K562 (cell line): ENCODE measurements around the gene INPP5D. TPM values are rescaled to one million over a fixed set of nuclear protein-coding genes. Genes with fewer than 3 reads are reported as not detected.

Experiments
- ATAC-seq: fragments of 200-7000 bp; cut with Tn5 transposase; 3 replicates; pipeline ENCODE4 v1.9.1; 2020; ENCODE audit warnings: moderate library complexity
- BruUV-seq: library from RNA; stranded (reverse); fragments of 400-500 nt; replicated peaks from 2 replicates; lab custom pipeline; 2021; lab: Mats Ljungman, UMichigan
- CTCF ChIA-PET: fragments of 300-600 bp; formaldehyde crosslinking; extraction: SDS; loops from one replicate; lab custom pipeline; 2021; ENCODE audit warnings: low intra/inter-chr PET ratio; lab: Yijun Ruan, JAX
- POLR2A ChIA-PET: fragments of 300-600, 350-650 bp; sonication (Branson Sonifier 250); formaldehyde crosslinking; extraction: SDS; loops from one replicate; lab custom pipeline; 2021; ENCODE audit warnings: antibody characterized with exemption, inconsistent platforms; lab: Yijun Ruan, JAX
- DNase-seq, 4 experiments: peaks; one replicate each; pipeline versions ENCODE4 v3.0.0 to v3.0.0-alpha.2; 2011 to 2018; ENCODE audit warnings: low spot score in 3 of 4, mixed read lengths in 3 of 4; ENCODE audit errors: extremely low read depth in 1 of 4
- FAIRE-seq: peaks from 2 replicates; lab custom pipeline; 2011; peaks lifted over from hg19 to GRCh38; lab: Jason Lieb, UNC
- H2AFZ ChIP-seq: 2 replicates; pipeline ENCODE4 v1.6.0; 2011; ENCODE audit warnings: low read depth, low read length, control low read depth, inconsistent platforms
- H3K27ac ChIP-seq: fragments of 200-600 bp; 3 replicates; pipeline ENCODE4 v1.8.0; 2011; ENCODE audit warnings: low read depth, mild to moderate bottlenecking, control low read depth, inconsistent platforms, low read length, moderate library complexity, mixed read lengths; ENCODE audit errors: extremely low read depth
- H3K27me3 ChIP-seq, 2 experiments: fragments of 300-600 bp in 1 of 2; 2 replicates in 1 of 2; 3 replicates in 1 of 2; pipeline versions ENCODE4 v1.6.0 to v1.8.0; 2011; ENCODE audit warnings: inconsistent platforms in 2 of 2, low read length in 2 of 2, mild to moderate bottlenecking in 1 of 2, mixed read lengths in 1 of 2, moderate library complexity in 1 of 2; ENCODE audit not compliant: control insufficient read depth in 2 of 2, insufficient read depth in 2 of 2
- H3K36me3 ChIP-seq: fragments of 300-600 bp; 3 replicates; pipeline ENCODE4 v1.8.0; 2011; ENCODE audit warnings: mild to moderate bottlenecking, low read length, inconsistent platforms; ENCODE audit not compliant: control insufficient read depth, insufficient read depth
- H3K4me1 ChIP-seq, 2 experiments: fragments of 200-600 bp in 1 of 2; replicated peaks in 1 of 2; 2 replicates in 1 of 2; 3 replicates in 1 of 2; pipeline versions ENCODE4 v1.5.1 to v1.8.0; 2011; ENCODE audit warnings: inconsistent platforms in 2 of 2, low read length in 2 of 2, mild to moderate bottlenecking in 1 of 2, mixed read lengths in 1 of 2, moderate library complexity in 1 of 2; ENCODE audit not compliant: control insufficient read depth in 2 of 2, insufficient read depth in 2 of 2
- H3K4me2 ChIP-seq: 2 replicates; pipeline ENCODE4 v1.6.1; 2011; ENCODE audit warnings: low read length, control low read depth, inconsistent platforms, mixed read lengths; ENCODE audit not compliant: insufficient read depth
- H3K4me3 ChIP-seq: fragments of 200-600 bp; sonication (generic), shearing (Covaris generic); 2 replicates; pipeline ENCODE4 v1.5.1; 2016; ENCODE audit warnings: control low read depth, inconsistent platforms
- H3K79me2 ChIP-seq: fragments of 200-600 bp; 3 replicates; pipeline ENCODE4 v1.8.0; 2011; ENCODE audit warnings: low read length, inconsistent platforms; ENCODE audit not compliant: control insufficient read depth, insufficient read depth
- H3K9ac ChIP-seq, 2 experiments: 2 replicates each; pipeline versions ENCODE4 v1.6.0 to v1.6.1; 2011; ENCODE audit warnings: low read depth in 2 of 2, low read length in 2 of 2, control low read depth in 1 of 2, inconsistent platforms in 1 of 2, mild to moderate bottlenecking in 1 of 2, mixed read lengths in 1 of 2; ENCODE audit not compliant: insufficient read depth in 1 of 2
- H3K9me1 ChIP-seq: one replicate; pipeline ENCODE4 v1.6.0; 2011; ENCODE audit warnings: inconsistent platforms, mild to moderate bottlenecking, low read length, moderate library complexity; ENCODE audit not compliant: control insufficient read depth, insufficient read depth
- H3K9me3 ChIP-seq: replicated peaks from 2 replicates; pipeline ENCODE4 v1.5.1; 2011; ENCODE audit warnings: low read depth, low read length, inconsistent platforms; ENCODE audit not compliant: control insufficient read depth, insufficient read depth
- H4K20me1 ChIP-seq: replicated peaks from 2 replicates; pipeline ENCODE4 v1.6.1; 2011; ENCODE audit warnings: low read length, inconsistent platforms, mixed read lengths; ENCODE audit not compliant: control insufficient read depth, insufficient read depth
- E2F5 ChIP-seq: sonication (generic); formaldehyde crosslinking; IDR thresholded peaks from 2 replicates; pipeline ENCODE4 v1.8.0; 2022; ENCODE audit warnings: mild to moderate bottlenecking, missing genetic modification reagents
- HMGN3 ChIP-seq: IDR thresholded peaks from 2 replicates; pipeline ENCODE4 v1.6.1; 2011; ENCODE audit warnings: borderline replicate concordance, low read depth, mild to moderate bottlenecking, mixed read lengths, low read length; ENCODE audit not compliant: insufficient read length; ENCODE audit errors: extremely low read depth
- SETDB1 ChIP-seq: IDR thresholded peaks from one replicate; pipeline ENCODE4 v1.6.1; 2012; ENCODE audit warnings: low read length, control low read depth, inconsistent platforms
- WGBS: fragments of 100-300 bp; shearing (Covaris generic); methylation state at CpG from one replicate; pipeline ENCODE4 v1.1.6; 2016; ENCODE audit warnings: low coverage, mixed read lengths; ENCODE audit not compliant: insufficient coverage; ENCODE audit errors: missing lambda C conversion rate; 5-methylcytosine and 5-hydroxymethylcytosine counted together
- in situ Hi-C: fragments of 300-500 bp; cut with MboI; formaldehyde crosslinking; loops from 4 replicates; pipeline ENCODE4 v1.15.0; 2018; ENCODE audit warnings: inconsistent platforms, mixed read lengths
- intact Hi-C: fragments of 100-400 bp; cut with micrococcal nuclease; formaldehyde crosslinking; loops from 2 replicates; pipeline ENCODE4 v1.14.2; 2022
- polyA plus RNA-seq, 8 experiments: library from polyadenylated mRNA; depleted of rRNA in 4 of 8; stranded (reverse) in 5 of 8; unstranded in 3 of 8; fragments of >200 nt; fragmentation: Nextera tagmentation in 2 of 8; fragmentation: Illumina TruSeq in 1 of 8; extraction: Ambion mirVana in 2 of 8; extraction: Trizol in 1 of 8; gene quantifications; 2 replicates each; pipeline versions ENCODE4 v1.2.1 to v1.2.3, GENCODE V29; 2011 to 2014; ENCODE audit warnings: inconsistent platforms in 1 of 8, missing spikeins in 1 of 8
- total RNA-seq, 7 experiments: library from RNA; depleted of rRNA in 6 of 7; stranded (reverse); fragments of >200 nt in 6 of 7; fragmentation: Illumina TruSeq in 2 of 7; extraction: Trizol in 2 of 7; gene quantifications; 2 replicates each; pipeline versions ENCODE4 v1.2.1 to v1.2.3, GENCODE V29; 2011 to 2021; ENCODE audit warnings: low replicate concordance in 1 of 7
- TF ChIP-seq, protein P1 (sequence below): sonication (generic); formaldehyde crosslinking; IDR thresholded peaks from 2 replicates; pipeline ENCODE4 v1.8.0; 2023; ENCODE audit warnings: mild to moderate bottlenecking, missing genetic modification reagents
- TF ChIP-seq, protein P2 (sequence below): IDR thresholded peaks from 2 replicates; pipeline ENCODE4 v1.6.1; 2011; ENCODE audit not compliant: insufficient read length; ENCODE audit errors: extremely low read depth

Gene INPP5D
- total and polyA plus RNA-seq, 9 of the 15 experiments (the other 6 are each of a cell fraction or from before 2014, with no cell fraction given): 0.55 to 6.2 (median 2.2) TPM

DNA sequence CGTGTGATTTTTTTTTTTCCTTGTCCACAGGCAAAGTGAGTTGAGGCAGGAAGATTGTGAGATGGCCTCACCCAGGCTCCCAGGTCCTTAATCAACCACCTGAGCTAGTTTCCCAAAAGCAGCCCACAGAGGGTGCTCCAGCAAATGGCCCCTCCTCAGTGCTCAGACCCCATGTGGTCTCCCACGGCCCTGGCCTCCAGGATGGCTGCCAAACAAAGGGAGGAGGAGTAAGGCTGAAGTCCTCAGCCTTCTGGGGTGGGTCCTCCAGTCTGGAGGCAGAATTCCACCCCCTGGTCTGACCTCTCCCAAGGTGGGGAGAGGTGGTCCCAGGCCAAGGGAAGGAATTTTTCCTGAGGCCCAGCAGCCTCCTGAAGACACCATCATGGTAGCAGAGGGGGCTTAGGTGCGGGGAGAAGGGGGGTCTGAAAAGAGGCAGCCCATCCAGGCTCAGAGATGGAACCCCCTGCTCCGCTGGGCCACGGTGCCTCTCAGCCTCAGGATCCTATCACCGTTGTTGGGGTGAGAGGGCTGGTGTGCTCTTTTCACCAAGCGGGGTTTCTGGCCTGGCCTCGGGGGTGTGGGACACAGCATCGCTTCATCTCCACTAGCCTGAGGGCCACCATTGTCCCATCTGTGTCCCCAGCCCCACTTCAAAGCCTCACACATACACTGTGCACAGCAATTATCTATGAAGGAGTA, 49.4 kb upstream of the INPP5D start:
- H3K9me3 ChIP-seq: no peaks in the 10 kb centered on the region
- in situ Hi-C loops (no loop called here), intact Hi-C loops (no loop called here)
- no peaks in the 10 kb centered on the region for H3K79me2 ChIP-seq
- no TSS peak for BruUV-seq
- H3K4me3 ChIP-seq: no peak overlapping the region
- ATAC-seq (no peak), DNase-seq (no peak), FAIRE-seq (no peak)
- H3K4me2 ChIP-seq: no peak overlapping the region
- H3K27me3 ChIP-seq: peaks cover 0 to 16% of the 10 kb centered on the region in 2 experiments; a peak in 2 of 5 replicates
- no peak overlapping the region for H3K9ac ChIP-seq
- TF ChIP-seq HMGN3 (no peak), SETDB1 (no peak), E2F5 (CRISPR knock-in tag) (no peak)
- TF ChIP-seq, protein P1, sequence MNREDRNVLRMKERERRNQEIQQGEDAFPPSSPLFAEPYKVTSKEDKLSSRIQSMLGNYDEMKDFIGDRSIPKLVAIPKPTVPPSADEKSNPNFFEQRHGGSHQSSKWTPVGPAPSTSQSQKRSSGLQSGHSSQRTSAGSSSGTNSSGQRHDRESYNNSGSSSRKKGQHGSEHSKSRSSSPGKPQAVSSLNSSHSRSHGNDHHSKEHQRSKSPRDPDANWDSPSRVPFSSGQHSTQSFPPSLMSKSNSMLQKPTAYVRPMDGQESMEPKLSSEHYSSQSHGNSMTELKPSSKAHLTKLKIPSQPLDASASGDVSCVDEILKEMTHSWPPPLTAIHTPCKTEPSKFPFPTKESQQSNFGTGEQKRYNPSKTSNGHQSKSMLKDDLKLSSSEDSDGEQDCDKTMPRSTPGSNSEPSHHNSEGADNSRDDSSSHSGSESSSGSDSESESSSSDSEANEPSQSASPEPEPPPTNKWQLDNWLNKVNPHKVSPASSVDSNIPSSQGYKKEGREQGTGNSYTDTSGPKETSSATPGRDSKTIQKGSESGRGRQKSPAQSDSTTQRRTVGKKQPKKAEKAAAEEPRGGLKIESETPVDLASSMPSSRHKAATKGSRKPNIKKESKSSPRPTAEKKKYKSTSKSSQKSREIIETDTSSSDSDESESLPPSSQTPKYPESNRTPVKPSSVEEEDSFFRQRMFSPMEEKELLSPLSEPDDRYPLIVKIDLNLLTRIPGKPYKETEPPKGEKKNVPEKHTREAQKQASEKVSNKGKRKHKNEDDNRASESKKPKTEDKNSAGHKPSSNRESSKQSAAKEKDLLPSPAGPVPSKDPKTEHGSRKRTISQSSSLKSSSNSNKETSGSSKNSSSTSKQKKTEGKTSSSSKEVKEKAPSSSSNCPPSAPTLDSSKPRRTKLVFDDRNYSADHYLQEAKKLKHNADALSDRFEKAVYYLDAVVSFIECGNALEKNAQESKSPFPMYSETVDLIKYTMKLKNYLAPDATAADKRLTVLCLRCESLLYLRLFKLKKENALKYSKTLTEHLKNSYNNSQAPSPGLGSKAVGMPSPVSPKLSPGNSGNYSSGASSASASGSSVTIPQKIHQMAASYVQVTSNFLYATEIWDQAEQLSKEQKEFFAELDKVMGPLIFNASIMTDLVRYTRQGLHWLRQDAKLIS (CRISPR knock-in tag): no peak
- TF ChIP-seq, protein P2, sequence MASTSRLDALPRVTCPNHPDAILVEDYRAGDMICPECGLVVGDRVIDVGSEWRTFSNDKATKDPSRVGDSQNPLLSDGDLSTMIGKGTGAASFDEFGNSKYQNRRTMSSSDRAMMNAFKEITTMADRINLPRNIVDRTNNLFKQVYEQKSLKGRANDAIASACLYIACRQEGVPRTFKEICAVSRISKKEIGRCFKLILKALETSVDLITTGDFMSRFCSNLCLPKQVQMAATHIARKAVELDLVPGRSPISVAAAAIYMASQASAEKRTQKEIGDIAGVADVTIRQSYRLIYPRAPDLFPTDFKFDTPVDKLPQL: no peak
- no peaks in the 10 kb centered on the region for H4K20me1 ChIP-seq
- H2AFZ ChIP-seq: no peak overlapping the region
- no peaks in the 10 kb centered on the region for H3K4me1 ChIP-seq
- ChIA-PET POLR2A (interaction anchor here (0.5 kb wide), 1 partner anchor 22 kb away, joined by 3 read pairs; the partner anchor contains the start of gene NEU2), CTCF (no interaction called here)
- no peaks in the 10 kb centered on the region for H3K9me1 ChIP-seq
- 0% methylated on average over 8 of the region's 9 CpGs for WGBS
- no peak overlapping the region for H3K27ac ChIP-seq
- no peaks in the 10 kb centered on the region for H3K36me3 ChIP-seq
